SK-N-MC (cell line): ENCODE data around the gene PRSS23.

ENCODE experiments used
- EZH2 ChIP-seq: fragments of 200-600 bp; sonication (generic); IDR thresholded peaks from one replicate; pipeline ENCODE4 v1.6.1; 2017; ENCODE audit warnings: antibody characterized with exemption
- POLR2AphosphoS5 ChIP-seq: IDR thresholded peaks from 2 replicates; pipeline ENCODE4 v1.6.1; 2012; ENCODE audit warnings: mild to moderate bottlenecking, low read depth, low read length, borderline replicate concordance

GRCh38 chr11:86812322-86812670 is 12.0 kb downstream of the PRSS23 start:
- TF ChIP-seq EZH2 (no peak), POLR2AphosphoS5 (no peak)
